ENCODE data around the gene HYOU1.
"Not testable (repeated sequence)": the region's sequence is repeated elsewhere in the genome, so short reads cannot be mapped to it uniquely, and the experiment has no call there.

The HYOU1 gene

GRCh38 chr11:119026970-119027369 is 30.0 kb downstream of the HYOU1 start:
- intact Hi-C loops (cut with DNase I): no loop called here
- no peak for DNase-seq

- DNase-seq: no peak
- intact Hi-C loops (cut with DNase I): no loop called here
Observed at GRCh38 chr11:119025978-119026766, 30.8 kb downstream of the HYOU1 start.

- DNase-seq: no peak
- intact Hi-C loops (cut with DNase I): no loop called here
Observed at GRCh38 chr11:119025541-119025940, 31.5 kb downstream of the HYOU1 start.

- intact Hi-C loops (cut with DNase I): no loop called here
Observed at GRCh38 chr11:119025099-119025473, 31.9 kb downstream of the HYOU1 start.

GRCh38 chr11:119024430-119025098 is 32.4 kb downstream of the HYOU1 start:
- intact Hi-C loops (cut with DNase I): no loop called here
- DNase-seq: no peak

More at GRCh38 chr11:119025099-119025473, 31.9 kb downstream of the HYOU1 start:
- no peak for DNase-seq

- intact Hi-C loops (cut with DNase I): no loop called here
- no peak for DNase-seq
Observed at GRCh38 chr11:119023741-119024140, 33.3 kb downstream of the HYOU1 start.

- intact Hi-C loops (cut with DNase I): no loop called here
- DNase-seq: no peak
Observed at GRCh38 chr11:119021631-119022030, 35.4 kb downstream of the HYOU1 start.

GRCh38 chr11:119019996-119020395 is 37.0 kb downstream of the HYOU1 start:
- no peak for DNase-seq
- intact Hi-C loops (cut with DNase I): no loop called here

- peak; percentile 94 to 99 (median 98) for DNase-seq
- intact Hi-C loops (cut with DNase I): no loop called here
Observed at GRCh38 chr11:119018074-119018938, 38.7 kb downstream of the HYOU1 start, which contains the start of the genes RPS25 and TRAPPC4. Gene RPS25 (minus strand): TSS chr11:119018343. CDS start chr11:119018284, 59 bp downstream. Gene TRAPPC4 (plus strand): TSS chr11:119018766. CDS start chr11:119018796, 30 bp downstream.

- DNase-seq; intact Hi-C loops (cut with DNase I): not testable (repeated sequence)
Observed at GRCh38 chr11:119017377-119017776, 39.6 kb downstream of the HYOU1 start.

- intact Hi-C loops (cut with DNase I): no loop called here
- no peak for DNase-seq
Observed at GRCh38 chr11:119016216-119017009, 40.6 kb downstream of the HYOU1 start.

- intact Hi-C loops (cut with DNase I): no loop called here
- peak in 2 of 42 donors; percentile 20 for DNase-seq
Observed at GRCh38 chr11:119015054-119015611, 41.9 kb downstream of the HYOU1 start.

- DNase-seq: no peak
- intact Hi-C loops (cut with DNase I): no loop called here
Observed at GRCh38 chr11:119014209-119014924, 42.6 kb downstream of the HYOU1 start.

- intact Hi-C loops (cut with DNase I): no loop called here
Observed at GRCh38 chr11:119012629-119013170, 44.3 kb downstream of the HYOU1 start.

GRCh38 chr11:119011476-119012053 is 45.4 kb downstream of the HYOU1 start:
- intact Hi-C loops (cut with DNase I): no loop called here
- no peak for DNase-seq

More at GRCh38 chr11:119012629-119013170, 44.3 kb downstream of the HYOU1 start:
- DNase-seq: no peak

GRCh38 chr11:119006656-119007055 is 50.3 kb downstream of the HYOU1 start:
- no peak for DNase-seq
- intact Hi-C loops (cut with DNase I): no loop called here

GRCh38 chr11:119000906-119001305 is 56.1 kb downstream of the HYOU1 start:
- no peak for DNase-seq
- intact Hi-C loops (cut with DNase I): no loop called here

All from head of caudate nucleus (tissue), 42 donors.